Activated T-cell treated with anti-CD3 and anti-CD28 coated beads, Interleukin-2, amount 50 U/mL, for 1 hour (primary cell): ENCODE measurements around the gene RASL12.

ENCODE experiments used
- DNase-seq: peaks from one replicate; pipeline ENCODE4 v3.0.0-alpha.2; 2020

RASL12 gene

DNA sequence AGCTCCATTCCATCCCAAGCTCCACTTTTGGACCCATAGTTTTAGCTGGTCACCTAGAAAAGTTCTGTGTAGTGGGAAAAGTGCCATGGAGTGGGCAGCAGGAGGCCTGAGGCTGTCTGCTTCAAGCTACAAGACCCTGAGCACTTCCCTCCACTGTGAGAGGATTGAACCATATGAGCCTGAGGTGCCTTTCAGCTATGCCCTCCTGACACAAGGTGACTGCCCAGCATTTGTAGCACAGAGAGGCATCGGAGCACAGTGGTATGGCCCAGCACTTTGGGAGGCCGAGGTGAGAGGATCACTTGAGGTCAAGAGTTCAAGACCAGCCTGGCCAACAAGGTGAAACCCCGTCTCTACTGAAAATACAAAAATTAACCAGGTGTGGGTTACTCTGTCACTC is 4.8 kb upstream of the RASL12 start:
- DNase-seq, result no peak

DNA sequence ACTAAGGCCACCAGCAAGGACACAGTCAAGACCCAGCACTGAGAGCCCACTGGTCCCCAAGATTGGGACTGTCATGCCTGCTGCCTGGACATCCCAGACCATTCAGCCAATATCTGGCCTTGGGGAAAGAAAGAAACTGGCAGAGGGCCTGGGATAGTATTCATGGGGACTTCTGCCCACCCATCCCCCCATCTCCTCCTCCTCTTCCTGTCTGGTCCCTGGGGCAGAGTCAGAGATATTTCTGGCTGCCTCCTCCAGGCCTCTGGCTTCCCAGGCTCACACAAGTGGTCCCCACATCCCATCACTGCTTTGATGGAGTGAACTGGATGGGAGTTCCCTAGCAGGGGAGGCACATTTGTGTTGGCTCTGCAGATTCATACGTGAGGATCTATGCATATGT is 4.2 kb upstream of the RASL12 start:
- DNase-seq, result no peak

DNA sequence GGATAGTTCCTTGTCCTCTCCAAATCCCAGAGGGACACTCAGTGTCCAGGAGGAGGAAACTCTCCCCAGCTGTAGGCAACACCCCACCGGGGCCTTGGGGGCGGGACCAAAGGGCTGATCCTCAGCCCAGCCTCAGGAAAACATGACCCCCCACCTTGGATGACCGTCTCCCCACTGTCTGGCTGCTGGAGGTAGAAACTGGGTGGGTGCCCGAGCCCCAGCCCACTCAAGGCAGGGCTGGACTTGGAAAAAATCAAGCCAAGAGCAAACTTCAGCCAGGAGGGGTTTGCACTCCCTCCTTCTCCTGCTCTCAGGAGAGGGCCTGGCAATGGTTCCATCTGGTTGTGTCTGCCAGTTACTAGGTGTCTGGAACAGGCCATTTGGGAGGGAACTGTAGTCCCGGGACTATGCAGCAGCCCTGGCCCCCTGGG is 3.6 kb upstream of the RASL12 start:
- no peak for DNase-seq

DNA sequence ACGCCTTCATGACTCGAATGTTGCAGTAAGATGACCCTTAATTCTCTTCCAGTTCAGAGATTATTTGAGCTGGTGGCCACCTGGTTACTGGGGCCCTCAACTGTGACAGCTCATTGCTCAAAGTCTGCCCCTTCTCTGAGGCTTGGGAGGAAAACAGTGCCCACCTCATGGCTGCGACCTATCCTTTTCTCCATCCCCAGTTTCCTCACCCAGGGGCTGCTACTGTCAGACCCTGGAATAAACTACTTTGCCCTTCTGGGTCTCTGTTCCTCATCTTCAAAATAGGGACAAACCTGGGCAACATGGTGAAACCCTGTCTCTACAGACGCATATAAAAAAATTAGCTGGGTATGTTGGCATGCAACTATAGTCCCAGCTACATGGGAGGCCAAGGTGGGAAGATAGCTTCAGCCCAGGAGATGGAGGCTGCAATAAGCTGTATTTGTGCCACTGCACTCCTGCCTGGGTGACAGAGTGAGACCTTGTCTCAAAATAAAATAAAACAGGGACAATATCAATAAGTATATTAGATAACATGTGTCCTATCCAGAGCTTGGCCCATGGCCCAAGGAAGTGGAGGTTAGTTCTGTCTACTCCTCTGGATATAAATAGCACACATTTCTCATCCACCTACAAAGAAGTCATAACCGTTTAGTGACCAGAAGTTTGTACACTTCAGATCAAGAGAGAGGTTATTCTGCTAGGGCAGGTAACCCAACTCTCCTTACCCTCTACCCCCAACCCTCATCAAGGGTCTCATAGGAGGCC is 2.2 kb upstream of the RASL12 start:
- no peak for DNase-seq

DNA sequence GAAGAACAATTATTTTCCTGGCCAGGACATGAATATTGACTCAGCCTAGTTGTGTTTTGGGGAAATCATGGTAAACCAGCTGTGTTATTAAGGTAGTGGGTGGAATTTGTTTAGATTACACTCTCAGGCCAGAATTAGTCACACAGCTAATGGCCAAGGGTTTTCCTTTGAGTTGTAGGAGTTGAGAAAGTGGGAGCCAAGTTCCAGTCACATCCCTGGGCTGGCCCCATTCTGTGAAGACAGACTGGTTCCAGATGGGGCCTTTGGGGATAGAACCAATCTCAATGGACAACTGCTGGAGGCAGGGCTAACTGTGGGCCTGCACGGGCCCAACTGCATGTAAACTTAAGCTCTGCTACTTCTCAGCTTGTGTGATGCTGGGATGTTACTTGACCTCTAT is 1.4 kb upstream of the RASL12 start:
- DNase-seq, result no peak

DNA sequence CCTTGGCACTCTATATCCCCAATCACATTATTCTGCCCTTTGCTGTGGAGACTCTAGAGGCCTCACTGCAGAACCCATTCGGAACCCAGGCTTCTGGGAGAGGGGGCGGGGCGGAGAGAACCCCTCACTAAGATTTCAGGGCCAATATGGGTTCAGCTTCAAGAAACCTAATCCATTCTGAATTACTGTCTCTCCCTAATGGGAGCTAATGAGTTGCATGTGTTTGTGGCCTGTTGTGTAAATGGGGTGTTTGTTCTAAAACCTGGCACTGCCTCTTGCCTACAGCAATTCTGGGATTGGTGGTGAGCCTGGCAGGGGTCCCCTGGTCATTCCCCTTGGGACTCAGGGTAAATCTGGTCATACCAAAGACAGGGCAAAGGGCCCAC is 605 bp upstream of the RASL12 start:
- no peak for DNase-seq

DNA sequence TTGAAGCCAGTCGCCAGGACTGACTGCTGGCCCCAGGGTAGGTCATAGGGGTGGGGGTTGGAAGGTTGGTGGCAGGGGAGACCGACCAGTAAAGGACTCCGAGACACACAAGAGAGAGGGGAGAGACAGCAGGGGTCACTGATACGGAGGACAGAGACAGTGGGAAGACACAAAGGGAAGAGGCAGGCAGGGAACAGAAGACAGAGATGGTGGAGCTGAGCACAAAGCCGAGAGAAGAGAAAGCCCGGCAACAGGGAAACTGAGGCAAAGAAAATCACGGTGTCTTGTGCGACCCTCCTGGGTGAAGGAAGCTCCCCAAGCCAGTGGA is 510 bp downstream of the RASL12 start:
- no peak for DNase-seq

DNA sequence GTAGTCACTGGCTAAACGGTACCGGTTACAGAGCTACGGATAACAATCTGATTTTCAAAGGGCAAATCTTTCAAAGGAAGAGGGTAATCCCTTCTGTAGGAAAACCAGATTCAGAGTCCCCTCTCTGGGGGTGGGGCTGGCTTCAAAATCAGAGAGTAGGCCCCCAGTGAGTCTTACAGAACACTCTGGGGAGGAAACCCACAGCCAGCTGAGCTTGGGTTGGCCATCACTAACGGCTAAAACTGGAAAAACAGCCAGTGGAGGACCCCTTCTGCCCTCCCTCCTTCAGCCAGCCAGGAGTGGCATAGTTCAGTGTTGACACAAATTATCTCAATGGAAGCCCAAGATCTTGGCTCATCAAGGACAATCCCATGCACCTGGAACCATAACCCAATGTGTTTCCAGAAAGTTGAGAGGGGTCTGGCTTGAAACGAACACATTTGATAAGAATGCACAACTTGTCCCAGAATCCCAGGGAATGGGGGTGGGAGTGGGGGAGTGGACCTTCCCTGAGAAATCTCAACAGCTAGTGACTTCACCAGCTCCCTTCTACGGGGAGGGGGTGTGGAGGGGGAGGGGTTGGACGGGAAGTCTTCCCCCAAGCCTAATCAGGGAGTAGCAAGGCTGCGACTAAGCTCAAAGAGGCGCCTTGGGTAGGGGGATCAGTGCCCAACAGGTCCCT is 1.0 kb downstream of the RASL12 start:
- no peak for DNase-seq

DNA sequence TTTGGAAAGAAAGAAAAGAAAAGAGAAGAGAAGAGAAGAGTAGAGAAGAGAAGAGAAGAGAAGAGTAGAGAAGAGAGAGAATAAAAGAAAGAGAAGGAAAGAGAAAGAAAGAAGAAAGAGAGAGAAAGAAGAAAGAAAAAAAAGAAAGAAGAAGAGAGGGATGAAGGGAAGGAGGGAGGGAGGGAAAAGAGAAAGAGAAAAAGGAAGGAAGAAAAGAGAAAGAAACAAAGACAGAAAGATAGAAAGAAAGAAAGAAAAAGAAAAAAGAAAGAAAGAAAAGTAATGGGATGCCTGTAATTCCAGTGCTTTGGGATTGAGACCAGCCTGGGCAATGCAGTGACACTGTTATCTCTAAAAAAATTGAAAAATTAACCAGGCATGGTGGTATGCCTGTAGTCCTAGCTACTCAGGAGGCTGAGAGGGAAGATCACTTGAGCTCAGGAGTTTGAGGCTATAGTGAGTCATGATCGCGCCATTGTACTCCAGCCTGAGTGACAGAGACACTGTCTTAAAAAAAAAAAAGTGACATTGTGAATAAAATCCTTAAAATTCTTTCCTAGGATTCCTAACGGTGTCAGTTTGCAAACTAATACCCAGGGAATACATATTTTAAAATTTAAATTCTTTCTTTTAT is 1.7 kb downstream of the RASL12 start:
- DNase-seq, result no peak

DNA sequence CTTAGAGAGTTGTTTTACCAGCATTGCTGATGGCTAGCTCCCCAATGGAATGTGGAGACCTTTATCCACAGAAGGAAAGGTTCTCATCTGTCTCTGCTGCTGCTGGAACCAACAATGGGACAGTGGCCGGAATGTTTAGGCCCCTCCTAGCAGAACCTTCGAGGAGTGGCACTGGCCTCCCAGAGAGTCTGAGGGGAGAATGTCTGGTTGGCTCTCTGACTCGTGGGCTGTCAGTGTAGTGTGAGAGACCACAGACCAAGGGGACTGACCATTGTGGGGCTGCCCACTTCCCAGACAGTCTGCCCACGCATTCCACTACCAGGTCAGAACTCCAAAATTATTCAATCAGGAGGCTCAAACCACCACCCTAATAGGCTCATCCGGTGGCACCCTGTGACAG is 5.1 kb downstream of the RASL12 start:
- no peak for DNase-seq

DNA sequence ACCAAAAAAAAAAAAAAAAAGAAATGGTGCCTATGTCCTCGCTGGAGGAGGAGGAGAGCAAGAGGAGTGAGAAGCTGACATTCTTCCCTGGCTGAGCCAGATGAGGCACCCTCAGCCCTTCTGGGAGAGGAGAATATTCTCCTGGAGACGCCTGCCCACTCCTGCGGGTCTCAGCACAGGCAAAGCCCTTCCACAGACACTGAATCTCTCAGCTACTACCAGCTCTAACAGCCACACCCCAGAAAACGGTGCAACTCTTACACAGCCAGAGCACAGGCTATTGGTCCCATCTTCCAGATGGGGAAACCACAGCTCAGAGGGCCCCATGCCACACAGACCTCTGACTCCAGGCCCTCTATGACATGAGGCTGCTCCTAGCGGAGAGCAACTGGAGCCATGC is 5.7 kb downstream of the RASL12 start:
- DNase-seq, result no peak

DNA sequence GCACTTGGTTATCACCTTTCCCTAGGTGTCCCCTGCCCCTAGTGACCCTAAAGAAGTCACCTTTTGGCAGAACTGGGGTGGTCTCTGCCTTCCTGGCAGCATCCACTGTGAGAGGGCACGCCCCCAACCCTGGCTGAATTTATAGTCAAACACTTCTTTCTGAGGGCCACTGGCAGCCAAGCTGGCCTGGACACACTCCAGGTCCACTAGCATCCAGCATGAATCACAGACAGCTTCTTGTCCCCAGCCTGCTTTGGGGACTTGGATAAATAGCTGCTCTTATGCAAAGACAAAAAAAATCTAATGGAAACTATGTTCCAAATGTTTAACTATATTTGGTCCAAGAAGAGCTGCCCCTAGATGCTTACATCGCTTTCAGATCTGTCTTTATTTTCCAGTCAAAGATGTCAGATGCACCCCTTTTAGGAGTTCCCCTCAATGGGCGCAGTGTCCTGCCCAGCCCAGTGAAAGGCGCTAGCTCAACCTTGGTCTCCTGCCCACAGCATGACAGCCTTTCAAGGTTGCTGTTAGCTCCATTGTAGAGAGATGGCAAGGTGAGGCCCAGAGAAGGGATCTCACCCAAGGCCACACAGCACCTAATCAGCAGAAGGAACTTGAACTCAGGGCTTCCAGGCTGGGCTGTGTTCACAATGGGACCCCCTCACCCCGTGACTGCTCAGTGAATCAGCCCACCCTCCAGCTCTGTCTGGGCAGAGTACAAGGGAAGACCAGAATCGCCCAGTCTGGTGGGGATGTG is 7.0 kb downstream of the RASL12 start:
- DNase-seq, result no peak

DNA sequence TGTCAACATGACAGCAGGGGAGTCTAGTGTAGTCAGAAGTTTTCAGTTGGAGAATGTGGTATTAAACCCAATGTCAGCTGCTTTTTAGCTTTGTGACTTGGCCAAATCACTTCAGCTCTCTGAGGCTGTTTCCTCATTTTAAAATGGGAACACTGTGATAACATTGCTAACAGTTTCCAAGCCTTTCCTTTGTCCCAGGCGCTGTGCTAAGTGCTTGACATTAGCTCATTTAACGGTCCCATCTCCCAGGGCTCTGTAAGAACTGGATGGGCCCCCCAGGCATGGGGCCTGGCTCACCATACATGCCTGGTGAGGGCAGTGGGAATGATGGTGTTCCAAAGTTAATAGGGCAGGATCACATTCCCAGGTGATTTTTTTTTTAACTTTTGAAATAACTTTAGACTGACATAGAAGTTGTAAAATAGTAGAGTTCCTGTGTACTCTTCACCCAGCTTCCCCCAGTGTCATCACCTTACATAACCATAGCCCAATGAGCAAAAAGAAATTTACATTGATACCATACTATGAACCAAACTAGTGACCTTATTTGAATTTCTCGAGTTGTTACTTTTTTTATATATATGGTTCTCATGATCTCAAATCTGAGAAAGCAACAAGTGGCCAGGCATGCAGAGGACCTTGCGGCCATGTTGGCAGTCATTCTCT is 7.7 kb downstream of the RASL12 start:
- no peak for DNase-seq

DNA sequence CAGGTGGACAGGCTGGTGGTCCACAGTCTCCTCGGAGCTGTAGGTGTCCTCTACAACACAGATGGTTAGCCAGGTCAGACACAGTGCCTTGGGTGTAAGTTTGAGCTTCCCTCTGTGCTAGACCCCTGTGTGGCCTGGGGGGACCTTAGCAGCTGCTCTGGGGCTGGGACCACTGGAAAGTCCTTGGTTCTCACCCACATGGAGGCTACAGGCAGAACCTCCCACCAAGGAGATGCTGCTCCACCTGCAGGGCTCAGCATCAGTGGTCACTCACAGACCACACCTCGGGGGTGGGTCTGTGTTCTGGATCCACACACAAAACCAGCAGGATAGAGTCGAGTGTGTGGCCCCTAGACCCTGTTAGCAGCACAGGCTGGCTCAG is 8.4 kb downstream of the RASL12 start:
- DNase-seq, result no peak

DNA sequence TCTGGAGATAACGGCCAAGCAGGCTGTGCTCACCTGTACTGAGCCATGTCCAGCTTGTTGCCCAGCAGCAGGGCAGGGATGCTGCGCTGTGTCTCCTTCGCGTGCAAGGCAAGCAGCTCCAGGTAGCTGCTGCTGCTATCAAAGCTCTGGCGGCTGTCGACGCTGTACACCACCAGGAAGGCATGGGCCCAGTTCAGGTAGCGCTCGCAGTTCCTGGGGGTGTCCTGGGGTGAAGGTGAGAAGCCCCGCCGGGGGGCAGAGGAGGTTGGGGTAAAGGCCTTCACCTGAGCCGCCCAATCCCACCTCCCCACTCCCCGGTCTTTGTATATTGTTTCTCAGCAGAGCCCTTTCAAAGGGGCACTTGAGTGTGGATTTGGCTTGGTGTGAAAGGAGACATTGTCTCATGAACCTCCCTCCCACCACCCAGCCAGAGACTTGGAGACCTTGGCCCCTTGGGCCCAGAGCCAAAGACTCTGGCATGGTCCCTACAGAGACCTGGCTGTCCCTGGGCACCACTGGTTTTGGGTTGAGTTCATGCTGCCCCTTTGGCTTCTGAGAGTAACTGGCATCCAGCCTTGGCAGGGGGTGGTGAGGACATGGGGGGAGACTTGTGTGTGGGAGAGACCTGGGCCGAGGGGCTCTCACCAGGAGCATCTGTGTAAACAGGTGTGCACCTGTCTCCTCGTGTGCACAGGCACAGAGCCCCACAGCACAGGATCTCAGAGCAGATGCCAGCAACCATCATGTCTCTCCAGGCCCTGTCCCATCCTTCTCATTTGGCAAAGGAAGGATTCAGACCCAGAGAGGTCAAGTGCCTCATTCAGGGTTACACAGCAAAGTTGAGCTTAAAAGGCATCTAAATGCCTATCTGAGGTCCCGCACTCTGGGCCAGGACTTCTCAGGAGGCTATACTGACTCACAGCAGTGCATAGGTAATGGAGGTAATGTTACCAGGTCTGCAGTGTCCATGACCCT is 9.1 kb downstream of the RASL12 start:
- DNase-seq, result no peak

DNA sequence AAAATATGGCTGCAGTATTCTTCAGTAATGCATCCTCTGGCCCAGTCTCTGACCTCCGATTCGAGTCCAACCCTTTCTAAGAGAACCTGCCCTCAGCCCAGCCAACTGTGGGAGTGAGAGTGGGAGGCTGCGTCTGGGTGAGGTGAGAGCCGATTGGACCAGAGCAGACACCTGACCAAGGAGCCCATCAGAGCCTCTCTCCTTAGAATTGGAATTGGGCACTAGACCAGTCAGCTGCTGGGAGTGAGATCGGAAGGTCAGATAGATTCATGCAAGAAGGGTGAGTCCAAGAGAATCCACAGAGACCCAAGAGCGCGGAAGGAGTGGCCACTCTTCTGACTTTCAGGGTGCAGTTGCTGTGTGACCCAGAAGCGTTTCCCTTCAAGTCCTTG is 10.2 kb downstream of the RASL12 start:
- DNase-seq, result no peak

DNA sequence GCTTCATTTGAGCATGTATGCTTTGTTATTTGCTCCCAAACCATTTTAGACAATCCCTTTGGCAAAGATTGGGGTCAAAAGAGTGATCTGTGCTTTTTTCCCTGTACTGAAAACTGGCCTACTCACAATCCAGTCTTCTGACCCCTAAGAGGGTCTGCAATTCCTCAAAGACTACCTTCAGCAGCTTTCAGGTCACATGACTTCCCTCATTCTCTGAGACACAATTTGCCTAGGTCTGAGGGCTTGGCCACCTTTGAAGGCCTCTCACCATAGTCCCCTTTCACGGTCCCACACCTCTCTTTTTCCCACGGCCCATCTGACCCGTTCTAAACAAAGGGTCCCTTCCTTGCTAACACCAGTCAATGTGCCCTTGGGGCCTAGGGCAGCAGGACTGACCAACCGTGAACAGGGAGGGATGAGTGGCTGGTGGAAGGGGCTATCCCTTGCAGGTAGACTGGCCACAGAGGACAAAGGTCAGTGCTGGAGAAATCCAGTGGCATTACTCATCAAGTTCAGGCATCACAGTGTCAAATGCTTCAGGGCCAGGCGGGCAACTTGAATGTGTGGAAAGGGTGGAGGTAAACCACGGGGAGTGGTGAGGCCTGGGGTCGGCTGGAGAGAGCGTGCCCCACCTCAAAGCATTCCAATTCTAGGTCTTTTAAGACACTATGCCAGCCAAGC is 10.8 kb downstream of the RASL12 start:
- DNase-seq, result no peak

DNA sequence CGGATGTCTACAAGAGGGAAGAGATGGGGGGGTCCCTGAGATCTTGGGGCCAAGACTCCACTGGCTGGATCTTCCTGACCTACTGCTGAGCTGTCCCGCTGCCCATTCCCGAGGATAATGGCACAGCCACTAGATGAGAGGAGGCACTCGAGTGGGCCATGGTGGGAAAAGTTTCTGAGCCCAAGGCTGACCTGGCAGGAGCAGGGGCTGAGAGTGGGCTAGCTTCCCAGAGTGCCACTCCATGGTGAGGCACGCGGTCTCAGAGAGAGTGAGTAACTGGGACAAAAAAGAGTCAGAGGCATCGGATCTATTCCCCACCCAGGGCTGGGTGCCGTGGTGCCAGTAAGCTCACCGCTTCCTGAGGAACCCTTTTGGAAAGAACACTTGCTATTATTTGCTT is 11.7 kb downstream of the RASL12 start:
- DNase-seq, result no peak

DNA sequence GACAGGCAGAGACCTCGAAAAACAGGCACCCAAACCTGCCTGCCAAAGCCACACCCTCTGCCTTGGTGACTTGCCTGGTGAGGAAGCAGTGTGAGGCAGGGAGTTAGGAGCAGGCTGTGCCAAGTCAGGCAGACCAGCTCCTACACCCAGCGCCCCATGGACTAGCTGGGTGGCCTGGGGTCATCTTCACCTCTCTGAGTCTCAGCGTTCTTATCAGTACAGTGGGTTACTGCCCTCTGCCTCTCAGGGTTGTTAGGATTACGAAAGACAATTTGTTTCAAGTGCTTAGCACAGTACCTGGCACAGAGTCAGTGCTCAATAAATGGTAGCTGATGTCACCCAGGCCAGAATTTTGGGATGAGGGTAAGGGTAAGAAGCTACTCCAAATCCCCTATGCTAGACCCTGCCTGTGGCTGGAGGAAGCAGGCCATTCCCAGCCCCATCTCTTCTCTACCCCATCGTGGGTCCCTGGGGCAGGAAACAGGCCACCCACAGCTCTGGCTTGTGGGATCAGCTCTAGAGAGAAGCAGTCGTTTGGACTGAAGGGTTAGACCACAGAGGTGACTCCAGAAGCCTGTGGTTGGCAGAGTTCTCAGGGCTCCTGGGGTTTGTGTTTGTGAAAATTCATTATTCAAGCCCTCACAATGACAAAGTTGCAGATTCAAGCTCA is 12.5 kb downstream of the RASL12 start:
- no peak for DNase-seq

DNA sequence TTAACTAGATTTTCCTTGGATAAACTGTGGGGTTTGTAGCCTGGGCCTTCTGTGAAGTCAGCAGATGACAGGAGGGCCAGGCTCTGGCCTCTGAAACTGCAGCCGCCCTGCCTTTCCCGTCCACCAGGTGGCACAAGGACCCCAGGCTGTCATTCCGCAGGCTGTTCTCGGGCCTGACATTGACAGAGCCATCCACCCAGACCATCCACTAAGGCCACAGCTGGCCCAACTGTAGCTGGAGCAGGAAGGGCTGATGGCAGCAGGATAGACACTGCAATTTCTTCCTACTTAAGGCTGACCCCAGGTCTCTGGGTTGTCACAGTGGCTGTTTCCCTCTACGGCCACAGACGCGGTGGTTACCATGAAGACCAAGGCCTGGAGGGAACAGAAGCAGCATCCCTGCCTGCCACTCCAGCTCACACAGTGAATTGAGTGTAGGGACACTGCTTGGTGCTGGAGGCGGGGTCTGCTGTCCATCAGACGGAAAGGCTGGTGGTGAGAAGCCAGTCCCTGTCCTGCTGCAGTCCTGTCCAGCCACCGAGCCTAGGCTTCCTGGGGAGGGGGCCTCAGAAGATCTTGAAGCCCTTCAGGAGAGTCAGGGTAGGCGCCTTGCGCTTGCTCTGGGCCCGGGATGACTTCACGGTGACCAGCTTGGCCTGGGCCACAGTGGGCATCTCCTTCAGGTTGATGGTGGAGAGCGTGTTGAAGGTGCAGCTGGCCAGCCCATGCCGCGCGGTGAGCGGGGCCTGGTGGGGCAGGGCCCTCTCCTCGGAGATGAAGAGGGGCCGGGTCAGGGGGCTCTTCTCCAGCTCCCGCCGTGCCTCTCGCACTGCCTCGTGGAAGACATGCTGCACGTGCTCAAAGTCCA is 13.2 kb downstream of the RASL12 start:
- peak; percentile 58 for DNase-seq
